Nephron (organoid): Measurements from ENCODE around the gene STYK1.

Source experiments
- H3K27ac Mint-ChIP-seq, 3 experiments: 2 replicates each; pipeline ENCODE4 v1.8.0; 2020; ENCODE audit warnings: mixed read lengths in 3 of 3, mild to moderate bottlenecking in 2 of 3, moderate library complexity in 1 of 3
- H3K27me3 Mint-ChIP-seq: 2 replicates; pipeline ENCODE4 v1.8.0; 2021; ENCODE audit warnings: low read depth, mild to moderate bottlenecking, moderate library complexity, mixed read lengths
- H3K36me3 Mint-ChIP-seq: 2 replicates; pipeline ENCODE4 v1.8.0; 2020; ENCODE audit warnings: low read depth, mixed read lengths
- H3K4me1 Mint-ChIP-seq: 2 replicates; pipeline ENCODE4 v1.8.0; 2020; ENCODE audit warnings: mixed read lengths
- H3K4me3 Mint-ChIP-seq, 3 experiments: 2 replicates each; pipeline ENCODE4 v1.8.0; 2020; ENCODE audit warnings: mild to moderate bottlenecking in 3 of 3, mixed read lengths in 3 of 3, moderate library complexity in 2 of 3
- H3K9me3 Mint-ChIP-seq: 2 replicates; pipeline ENCODE4 v1.8.0; 2020; ENCODE audit warnings: mixed read lengths
- TF ChIP-seq, protein P1 (sequence below), 3 experiments: fragments of 200-600 bp; sonication (generic); IDR thresholded peaks; one replicate each; pipeline ENCODE4 v1.5.0; 2021; ENCODE audit warnings: antibody characterized with exemption in 3 of 3; ENCODE audit not compliant: unreplicated experiment in 3 of 3

STYK1 gene

DNA sequence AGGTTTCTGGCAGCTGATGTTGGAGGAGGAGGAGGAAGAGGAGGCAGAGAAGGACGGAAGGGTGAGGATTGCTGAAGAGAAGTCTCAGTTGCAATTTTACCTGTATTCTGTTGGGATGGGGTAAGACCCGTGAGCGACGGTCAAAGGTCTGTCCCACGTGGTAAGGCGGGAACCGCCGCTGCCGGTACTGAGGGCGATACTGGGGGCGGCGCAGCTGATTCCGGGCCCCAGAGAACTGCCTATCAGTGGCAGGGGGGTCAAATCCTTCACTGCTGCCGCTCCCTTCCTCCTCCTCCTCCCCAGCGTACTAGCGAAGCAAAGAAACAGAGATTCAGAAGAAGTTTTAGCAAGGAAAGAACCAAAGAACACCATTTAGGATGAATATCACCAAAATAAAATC is 36.0 kb upstream of the STYK1 start:
- Mint-ChIP-seq H3K36me3 (peaks cover 71% of the 10 kb centered on the region), H3K27me3 (no peaks in the 10 kb centered on the region), H3K9me3 (no peaks in the 10 kb centered on the region), H3K27ac (no peak overlapping the region), H3K4me1 (peaks cover 15% of the 10 kb centered on the region), H3K4me3 (no peak overlapping the region)
- TF ChIP-seq, protein P1, sequence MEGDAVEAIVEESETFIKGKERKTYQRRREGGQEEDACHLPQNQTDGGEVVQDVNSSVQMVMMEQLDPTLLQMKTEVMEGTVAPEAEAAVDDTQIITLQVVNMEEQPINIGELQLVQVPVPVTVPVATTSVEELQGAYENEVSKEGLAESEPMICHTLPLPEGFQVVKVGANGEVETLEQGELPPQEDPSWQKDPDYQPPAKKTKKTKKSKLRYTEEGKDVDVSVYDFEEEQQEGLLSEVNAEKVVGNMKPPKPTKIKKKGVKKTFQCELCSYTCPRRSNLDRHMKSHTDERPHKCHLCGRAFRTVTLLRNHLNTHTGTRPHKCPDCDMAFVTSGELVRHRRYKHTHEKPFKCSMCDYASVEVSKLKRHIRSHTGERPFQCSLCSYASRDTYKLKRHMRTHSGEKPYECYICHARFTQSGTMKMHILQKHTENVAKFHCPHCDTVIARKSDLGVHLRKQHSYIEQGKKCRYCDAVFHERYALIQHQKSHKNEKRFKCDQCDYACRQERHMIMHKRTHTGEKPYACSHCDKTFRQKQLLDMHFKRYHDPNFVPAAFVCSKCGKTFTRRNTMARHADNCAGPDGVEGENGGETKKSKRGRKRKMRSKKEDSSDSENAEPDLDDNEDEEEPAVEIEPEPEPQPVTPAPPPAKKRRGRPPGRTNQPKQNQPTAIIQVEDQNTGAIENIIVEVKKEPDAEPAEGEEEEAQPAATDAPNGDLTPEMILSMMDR (IDR thresholded peaks at IDR 0.05; ENCODE audit: unreplicated experiment in 3 of 3), result no peak

DNA sequence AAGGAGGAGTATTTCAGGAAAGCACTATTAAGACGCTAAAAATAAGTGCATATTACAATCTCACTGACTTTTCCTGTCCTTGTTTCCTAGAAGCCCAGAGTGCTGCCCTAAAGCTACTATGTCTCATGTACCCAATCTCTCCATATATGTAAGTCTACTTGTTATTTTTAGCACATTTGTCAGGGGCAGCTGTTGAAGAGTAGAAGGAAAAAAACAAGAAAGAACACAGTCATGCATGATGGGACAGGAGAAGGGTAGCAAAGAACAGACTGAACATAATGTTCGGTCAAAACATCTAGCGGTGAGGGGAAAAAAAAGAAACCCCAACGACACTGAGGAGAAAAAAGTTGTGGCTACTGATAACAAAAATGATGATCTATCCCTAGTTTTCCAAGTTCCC is 35.0 kb upstream of the STYK1 start:
- TF ChIP-seq, protein P1 (IDR thresholded peaks at IDR 0.05; ENCODE audit: unreplicated experiment in 3 of 3), result no peak
- H3K4me3 Mint-ChIP-seq, result peak overlapping the region in 1 of 3 experiments; percentile 3
- peaks cover 15% of the 10 kb centered on the region for H3K4me1 Mint-ChIP-seq
- peaks cover 73% of the 10 kb centered on the region for H3K36me3 Mint-ChIP-seq
- H3K27ac Mint-ChIP-seq, result peak overlapping the region in 2 of 3 experiments; percentile 14 to 54
- H3K27me3 Mint-ChIP-seq, result no peaks in the 10 kb centered on the region
- no peaks in the 10 kb centered on the region for H3K9me3 Mint-ChIP-seq

DNA sequence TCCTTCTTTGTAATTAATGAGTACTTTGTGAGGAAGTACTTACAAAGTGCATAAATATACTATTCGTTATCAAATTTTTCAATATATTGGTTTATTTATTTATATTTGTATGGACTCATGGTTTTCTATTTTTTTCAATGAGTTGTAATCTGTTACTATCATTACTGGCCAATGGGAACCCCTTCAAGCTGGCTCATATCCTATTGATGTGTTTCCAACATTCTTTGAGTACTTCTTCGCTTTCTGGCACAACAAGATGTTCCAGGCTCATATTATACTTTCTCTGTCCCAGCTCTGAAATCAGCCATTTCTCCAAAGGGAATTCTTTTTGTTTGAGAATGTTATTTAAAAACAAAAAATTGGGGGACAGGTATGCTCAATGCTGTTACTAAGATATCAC is 31.8 kb upstream of the STYK1 start:
- Mint-ChIP-seq H3K4me3 (no peak overlapping the region), H3K36me3 (peaks cover 55% of the 10 kb centered on the region), H3K9me3 (no peaks in the 10 kb centered on the region), H3K4me1 (peaks cover 15% of the 10 kb centered on the region), H3K27ac (no peak overlapping the region), H3K27me3 (no peaks in the 10 kb centered on the region)
- TF ChIP-seq, protein P1 (IDR thresholded peaks at IDR 0.05; ENCODE audit: unreplicated experiment in 3 of 3), result no peak

DNA sequence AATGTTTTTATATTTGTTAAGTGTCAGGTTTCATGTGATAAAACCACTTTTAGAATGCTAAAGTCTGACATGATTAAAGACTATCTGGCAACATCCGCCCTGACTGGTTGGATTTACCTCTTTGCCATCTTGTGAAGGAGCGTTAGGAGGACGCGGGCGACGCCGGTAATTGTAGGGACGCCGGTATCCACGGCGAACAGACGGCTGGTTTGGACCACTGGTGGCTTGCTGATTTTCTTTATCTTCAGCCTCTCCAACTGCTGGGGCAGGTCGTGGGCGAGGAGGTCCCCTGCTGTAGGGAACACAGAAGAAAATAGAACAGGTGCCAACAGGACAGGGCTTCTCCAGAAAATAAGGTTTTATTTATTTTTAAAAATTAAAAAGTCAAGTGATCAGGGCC is 28.0 kb upstream of the STYK1 start:
- Mint-ChIP-seq H3K27me3 (no peaks in the 10 kb centered on the region), H3K4me1 (no peaks in the 10 kb centered on the region), H3K9me3 (no peaks in the 10 kb centered on the region), H3K27ac (no peak overlapping the region), H3K36me3 (peaks cover 49% of the 10 kb centered on the region), H3K4me3 (no peak overlapping the region)
- TF ChIP-seq, protein P1 (IDR thresholded peaks at IDR 0.05; ENCODE audit: unreplicated experiment in 3 of 3), result no peak

DNA sequence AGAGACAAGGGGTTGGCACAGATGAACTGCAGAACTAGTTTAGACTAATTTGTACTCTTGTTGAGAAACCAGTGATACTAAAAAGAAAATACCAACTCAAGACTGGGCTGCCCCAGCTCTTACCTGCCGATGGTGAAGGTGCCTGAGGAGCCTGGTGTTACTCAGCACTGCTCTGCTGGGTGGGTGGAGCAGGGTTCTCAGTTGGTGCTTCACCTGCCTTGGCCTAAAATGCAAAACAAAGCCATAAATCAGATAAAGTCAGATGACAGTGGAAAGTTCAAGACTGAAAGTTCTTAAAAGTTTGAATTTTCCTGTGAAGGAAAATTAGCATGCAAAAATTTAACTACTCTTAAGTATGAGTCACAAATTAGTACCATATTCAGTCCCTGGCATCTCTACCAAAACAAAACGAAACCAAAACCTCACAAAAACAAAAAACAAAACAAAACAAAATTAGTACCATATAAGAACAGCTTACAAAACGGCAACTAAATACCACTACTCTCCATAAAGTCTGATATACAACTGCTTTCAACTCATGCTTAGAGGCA is 27.4 kb upstream of the STYK1 start:
- Mint-ChIP-seq H3K4me3 (no peak overlapping the region), H3K4me1 (no peaks in the 10 kb centered on the region), H3K27me3 (no peaks in the 10 kb centered on the region), H3K36me3 (peaks cover 51% of the 10 kb centered on the region), H3K9me3 (no peaks in the 10 kb centered on the region), H3K27ac (no peak overlapping the region)
- TF ChIP-seq, protein P1 (IDR thresholded peaks at IDR 0.05; ENCODE audit: unreplicated experiment in 3 of 3), result no peak

DNA sequence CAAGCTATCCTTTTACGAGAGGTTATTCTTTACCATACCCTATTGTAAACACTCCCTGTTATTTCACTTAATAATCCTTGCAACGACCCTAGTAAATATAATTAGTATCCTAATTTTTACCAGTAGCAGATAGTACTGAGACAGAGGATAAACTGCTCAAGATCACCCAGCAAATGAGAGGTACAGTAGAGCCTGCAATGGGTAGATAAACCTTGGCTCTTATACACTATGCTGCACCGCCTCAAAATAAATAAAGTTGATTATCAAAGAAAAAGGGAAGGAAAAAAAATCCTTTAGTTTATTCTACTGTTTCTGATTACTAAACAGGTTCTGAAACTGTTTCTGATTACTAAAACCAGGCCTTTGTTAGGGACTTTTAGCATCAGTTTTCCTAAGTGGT is 26.7 kb upstream of the STYK1 start:
- TF ChIP-seq, protein P1 (IDR thresholded peaks at IDR 0.05; ENCODE audit: unreplicated experiment in 3 of 3), result no peak
- Mint-ChIP-seq H3K27me3 (no peaks in the 10 kb centered on the region), H3K36me3 (peaks cover 52% of the 10 kb centered on the region), H3K9me3 (no peaks in the 10 kb centered on the region), H3K27ac (no peak overlapping the region), H3K4me3 (no peak overlapping the region), H3K4me1 (no peaks in the 10 kb centered on the region)
